Measurements from ENCODE around the gene NMB.
A peak's percentile ranks its signal among the peaks of the same experiment; 100 is the strongest.
"Not testable (repeated sequence)": the region's sequence is repeated elsewhere in the genome, so short reads cannot be mapped to it uniquely, and the experiment has no call there.

Gene NMB

GRCh38 chr15:84654689-84655453 is 3.1 kb downstream of the NMB start:
- peak; percentile 79 for DNase-seq

- peak; percentile 99 for DNase-seq
These were observed 3.9 kb downstream of the NMB start, which contains the start of gene WDR73 for GRCh38 chr15:84653910-84654688. Gene WDR73 (minus strand): TSS chr15:84654283. CDS start chr15:84654274, 9 bp downstream.

DNA sequence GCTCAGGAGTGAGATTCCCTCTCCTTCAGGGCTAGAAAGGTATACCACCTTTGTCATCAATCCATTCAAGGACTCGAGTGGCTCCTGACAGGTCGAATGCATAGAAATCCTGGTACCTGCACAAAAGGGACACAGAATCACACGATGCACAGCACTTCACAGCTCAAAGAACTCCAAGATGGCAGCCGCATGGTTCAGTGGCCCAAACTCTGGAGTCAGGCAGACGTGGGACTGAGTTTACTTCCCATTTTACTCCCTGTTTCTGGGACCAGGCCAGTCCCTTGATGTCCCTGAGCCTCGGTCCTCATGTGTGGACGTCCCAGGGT is 4.5 kb downstream of the NMB start:
- DNase-seq = no peak

DNA sequence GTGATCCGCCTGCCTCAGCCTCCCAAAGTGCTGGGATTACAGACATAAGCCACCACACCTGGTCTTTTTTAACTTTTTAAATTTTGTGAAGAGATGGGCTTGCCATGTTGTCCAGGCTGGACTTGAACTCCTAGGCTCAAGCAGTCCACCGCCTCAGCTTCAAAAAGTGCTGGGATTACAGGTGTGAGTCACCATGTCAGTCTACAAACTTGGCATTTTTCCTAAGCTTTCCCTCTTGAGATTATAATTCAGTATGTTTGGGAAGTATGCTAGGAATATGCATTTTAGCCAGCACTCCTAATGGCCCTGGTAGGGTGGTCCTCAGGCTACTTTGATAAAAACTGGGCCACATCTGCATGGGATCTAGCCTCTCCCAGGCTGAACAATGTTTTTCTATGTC is 8.3 kb downstream of the NMB start:
- DNase-seq = no peak

DNA sequence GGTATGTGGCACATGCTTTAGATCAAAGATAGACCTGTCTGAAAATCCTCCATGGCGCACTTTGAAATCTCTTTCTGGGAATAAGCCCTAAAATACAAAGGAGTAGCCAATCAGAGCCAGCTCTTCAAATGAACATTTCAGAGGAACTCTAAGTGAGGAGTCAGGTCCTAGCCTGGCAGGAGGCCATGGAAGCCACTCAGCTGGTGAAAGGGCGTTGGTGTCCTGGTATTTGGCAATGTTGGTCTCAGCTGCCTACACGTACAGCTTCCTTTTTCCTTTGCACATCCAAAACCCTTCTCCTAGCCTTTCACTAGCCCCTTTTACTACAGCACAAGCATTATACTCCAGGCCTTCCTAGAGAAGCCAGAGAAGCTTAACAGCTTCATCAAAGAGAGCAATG is 9.5 kb downstream of the NMB start:
- DNase-seq = no peak

GRCh38 chr15:84647726-84648125 is 10.3 kb downstream of the NMB start:
- DNase-seq = no peak

DNA sequence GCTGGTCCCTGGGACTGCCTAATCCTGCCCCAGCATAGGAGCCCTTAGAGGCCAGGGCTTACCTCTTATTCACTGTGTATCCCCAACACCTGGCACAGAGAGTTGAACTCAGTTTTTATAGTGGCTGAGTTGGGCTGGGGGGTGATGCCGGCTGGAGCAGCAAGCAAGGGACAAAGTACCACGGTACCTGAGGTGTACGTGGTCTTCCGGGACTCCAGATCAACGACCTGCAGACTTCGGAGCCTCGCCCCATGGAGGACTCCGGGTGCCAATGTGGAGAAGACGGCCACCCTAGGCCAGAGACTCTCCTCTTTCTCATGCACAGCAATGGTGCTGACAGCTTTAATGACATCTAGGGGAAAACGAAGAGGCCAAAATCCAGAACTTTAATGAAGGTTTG is 12.0 kb downstream of the NMB start:
- DNase-seq = no peak

DNA sequence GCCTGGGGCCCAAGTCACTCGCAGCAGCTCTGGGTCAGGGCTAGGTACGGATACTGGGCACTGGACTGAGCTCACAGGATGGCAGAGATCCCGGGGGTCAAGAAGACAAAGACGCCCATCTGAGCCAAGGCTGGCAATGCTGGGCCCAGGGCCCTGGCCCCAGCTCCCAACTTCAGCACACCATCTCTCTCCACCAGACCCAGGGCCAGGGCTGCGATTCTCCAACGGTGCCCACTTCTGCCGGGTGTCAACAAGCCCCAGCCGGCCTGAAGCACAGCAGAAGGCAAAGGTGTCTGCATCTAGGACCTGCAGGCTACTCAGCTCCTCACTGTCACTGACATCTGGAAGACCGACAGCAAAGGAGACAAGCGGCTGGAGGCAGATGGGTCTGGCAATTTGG is 12.5 kb downstream of the NMB start:
- DNase-seq = no peak

DNA sequence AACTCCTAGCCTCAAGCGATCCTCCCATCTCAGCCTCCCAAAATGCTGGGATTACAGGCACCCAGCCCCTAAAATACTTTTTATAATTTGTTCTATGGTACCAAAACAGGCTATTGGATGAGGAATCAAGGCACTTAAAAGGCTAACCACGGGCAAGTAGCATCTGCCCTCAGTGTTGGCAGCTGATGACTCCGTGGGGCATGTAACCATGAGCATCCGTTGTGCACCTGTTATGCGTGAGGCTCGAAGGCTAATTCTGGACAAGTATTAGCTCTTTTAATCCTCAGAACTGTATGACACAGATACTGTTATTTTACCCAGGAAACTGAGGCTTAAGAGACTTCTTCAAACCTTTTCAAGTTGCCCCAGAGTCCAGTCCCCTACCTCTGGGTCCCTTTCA is 14.2 kb downstream of the NMB start:
- no peak for DNase-seq

- not testable (repeated sequence) for DNase-seq
These were observed 15.4 kb downstream of the NMB start for GRCh38 chr15:84642640-84643039.

- DNase-seq = not testable (repeated sequence)
These were observed 16.1 kb downstream of the NMB start for GRCh38 chr15:84641871-84642270.

DNA sequence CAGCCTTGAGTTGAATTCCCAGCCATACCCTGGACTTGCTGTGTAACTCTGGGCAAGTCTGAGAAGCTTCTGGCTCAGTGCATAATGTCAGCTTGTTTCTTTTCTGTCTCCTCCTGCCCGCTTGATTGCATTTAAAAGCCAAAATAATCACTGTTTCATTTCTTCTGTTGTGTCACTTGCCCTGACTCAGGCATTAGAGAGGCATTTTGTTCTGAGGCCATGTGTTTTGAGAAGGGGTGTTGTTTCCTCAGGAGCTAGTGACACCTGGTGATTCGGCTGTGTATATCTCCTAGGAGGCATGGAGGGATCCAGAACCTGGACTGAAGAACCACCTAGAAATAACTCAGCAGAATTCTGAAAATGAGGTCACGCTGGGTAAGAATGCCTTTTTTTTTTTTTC is 19.9 kb downstream of the NMB start:
- no peak for DNase-seq

- no peak for DNase-seq
These were observed 23.7 kb downstream of the NMB start for GRCh38 chr15:84634228-84634837.

- DNase-seq = peak; percentile 70
These were observed 24.4 kb downstream of the NMB start for GRCh38 chr15:84633311-84634227.

- DNase-seq = no peak
These were observed 26.2 kb downstream of the NMB start for GRCh38 chr15:84631706-84632272.

- DNase-seq = no peak
These were observed 29.0 kb downstream of the NMB start for GRCh38 chr15:84629033-84629432.

GRCh38 chr15:84625123-84625522 is 32.9 kb downstream of the NMB start:
- no peak for DNase-seq

DNA sequence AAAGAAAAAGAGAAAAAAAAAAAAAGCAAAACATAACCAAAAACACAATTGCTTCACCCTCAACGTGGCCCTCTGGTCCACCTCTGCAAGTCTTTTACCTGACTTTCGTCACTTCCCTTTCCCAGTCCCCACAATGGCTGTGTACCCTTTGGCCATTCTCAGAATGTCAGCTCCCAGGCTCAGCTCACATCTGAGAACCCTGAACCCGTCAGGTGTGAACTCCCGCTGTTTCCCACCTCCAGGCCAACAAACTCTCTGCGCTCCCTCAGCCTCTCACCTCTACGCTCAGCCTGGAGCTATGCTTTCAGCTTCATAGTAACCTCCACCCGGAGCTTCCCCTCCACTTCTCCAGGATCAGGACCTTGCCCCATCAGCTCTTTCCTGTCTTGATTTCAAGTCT is 33.6 kb downstream of the NMB start:
- no peak for DNase-seq

DNA sequence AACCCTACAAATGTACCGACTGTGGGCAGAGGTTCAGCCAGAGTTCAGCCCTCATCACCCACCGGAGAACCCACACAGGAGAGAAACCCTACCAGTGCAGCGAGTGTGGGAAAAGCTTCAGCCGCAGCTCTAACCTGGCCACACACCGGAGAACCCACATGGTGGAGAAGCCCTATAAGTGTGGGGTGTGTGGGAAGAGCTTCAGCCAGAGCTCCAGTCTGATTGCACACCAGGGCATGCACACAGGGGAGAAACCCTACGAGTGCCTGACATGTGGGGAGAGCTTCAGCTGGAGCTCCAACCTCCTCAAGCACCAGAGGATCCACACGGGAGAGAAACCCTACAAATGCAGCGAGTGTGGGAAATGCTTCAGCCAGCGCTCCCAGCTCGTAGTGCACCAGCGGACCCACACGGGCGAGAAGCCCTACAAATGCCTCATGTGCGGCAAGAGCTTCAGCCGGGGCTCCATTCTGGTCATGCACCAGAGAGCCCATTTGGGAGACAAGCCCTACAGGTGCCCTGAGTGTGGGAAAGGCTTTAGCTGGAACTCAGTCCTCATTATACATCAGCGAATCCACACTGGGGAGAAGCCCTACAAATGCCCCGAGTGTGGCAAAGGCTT is 36.5 kb downstream of the NMB start:
- DNase-seq = no peak

DNA sequence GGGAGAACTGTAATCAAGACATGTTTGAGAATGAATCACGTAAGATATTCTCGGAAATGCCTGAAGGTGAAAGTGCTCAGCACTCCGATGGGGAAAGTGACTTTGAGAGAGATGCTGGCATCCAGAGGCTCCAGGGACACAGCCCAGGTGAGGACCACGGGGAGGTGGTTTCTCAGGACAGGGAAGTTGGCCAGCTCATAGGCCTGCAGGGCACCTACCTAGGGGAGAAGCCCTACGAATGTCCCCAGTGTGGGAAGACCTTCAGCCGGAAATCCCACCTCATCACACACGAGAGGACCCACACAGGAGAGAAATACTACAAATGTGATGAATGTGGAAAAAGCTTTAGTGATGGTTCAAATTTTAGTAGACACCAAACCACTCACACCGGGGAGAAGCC is 37.4 kb downstream of the NMB start:
- DNase-seq = no peak

DNA sequence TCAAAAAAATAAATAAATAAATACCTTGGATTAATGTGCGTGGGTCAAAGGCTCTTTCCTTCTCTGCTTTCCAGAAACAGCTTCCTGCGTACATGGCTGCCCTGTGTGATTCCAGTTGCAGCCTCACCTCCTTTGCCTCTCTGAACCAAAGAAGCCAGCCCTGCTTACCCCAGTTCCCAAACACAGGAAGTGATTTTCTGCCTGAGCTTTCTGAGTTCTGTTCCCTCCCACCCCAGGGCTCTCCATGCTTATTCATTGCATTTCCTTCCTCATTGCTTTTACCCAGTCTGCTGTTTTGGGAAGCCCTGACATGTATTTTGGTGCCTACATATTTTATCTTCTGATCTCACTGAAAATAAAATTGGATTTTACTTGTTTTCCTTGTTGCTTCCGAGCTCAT is 41.8 kb downstream of the NMB start:
- DNase-seq = no peak

GRCh38 chr15:84611631-84612030 is 46.4 kb downstream of the NMB start:
- DNase-seq = no peak
